ENCODE data around the gene SNRPD3. TPM values are rescaled to one million over a fixed set of nuclear protein-coding genes. Genes with fewer than 3 reads are reported as not detected.

Gene SNRPD3
- total RNA-seq, 2 donors from 2014 or later, result 71.4 to 142 TPM

DNA sequence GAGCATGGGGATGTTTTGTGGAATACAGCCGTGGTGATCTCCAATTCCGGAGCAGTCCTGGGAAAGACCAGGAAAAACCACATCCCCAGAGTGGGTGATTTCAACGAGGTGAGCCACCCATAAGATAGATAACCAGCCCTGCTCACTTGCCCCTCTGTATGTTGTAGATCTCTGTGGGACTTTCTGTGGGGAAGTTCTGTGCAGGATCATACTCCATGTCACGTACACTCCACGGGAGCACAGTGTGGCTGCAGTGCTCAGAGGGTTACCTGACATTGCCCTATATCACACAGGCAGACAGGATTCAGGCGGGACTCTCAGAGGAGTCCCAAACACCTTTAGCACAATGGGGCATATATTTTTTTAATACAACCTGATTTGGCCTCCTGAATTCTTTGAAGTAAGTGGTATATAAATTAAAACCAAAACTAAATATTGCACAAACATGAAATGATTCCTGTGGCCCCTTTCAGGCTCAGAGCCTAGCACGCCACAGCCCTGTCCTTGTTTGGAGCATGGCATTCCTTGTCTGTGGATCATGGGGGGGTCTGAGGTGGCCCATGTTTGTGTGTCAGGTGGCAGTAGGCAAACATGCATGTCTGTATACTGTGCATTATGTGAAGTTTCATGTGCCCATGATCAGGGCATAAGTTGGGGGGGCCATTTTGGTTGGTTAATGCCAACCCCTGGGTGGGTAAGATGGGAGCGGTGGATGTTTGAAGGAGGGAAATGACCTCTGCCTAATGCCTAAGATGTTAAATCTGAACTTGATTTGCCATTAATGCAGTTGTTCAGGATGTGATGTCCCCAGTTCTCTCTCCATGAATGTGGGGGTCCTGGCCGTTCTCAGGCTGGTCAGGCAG lies 42.2 kb upstream of the SNRPD3 start:
- Histone ChIP-seq H3K4me1 (peaks cover 14% of the 10 kb centered on the region), H3K4me3 (no peak overlapping the region), H3K27ac (no peak overlapping the region), H3K36me3 (no peaks in the 10 kb centered on the region), H3K9ac (ENCODE audit: low read depth in 2 of 2, low read length in 2 of 2) (no peak overlapping the region), H3K9me3 (no peaks in the 10 kb centered on the region), H3K27me3 (no peaks in the 10 kb centered on the region)
- TF ChIP-seq, protein P1, sequence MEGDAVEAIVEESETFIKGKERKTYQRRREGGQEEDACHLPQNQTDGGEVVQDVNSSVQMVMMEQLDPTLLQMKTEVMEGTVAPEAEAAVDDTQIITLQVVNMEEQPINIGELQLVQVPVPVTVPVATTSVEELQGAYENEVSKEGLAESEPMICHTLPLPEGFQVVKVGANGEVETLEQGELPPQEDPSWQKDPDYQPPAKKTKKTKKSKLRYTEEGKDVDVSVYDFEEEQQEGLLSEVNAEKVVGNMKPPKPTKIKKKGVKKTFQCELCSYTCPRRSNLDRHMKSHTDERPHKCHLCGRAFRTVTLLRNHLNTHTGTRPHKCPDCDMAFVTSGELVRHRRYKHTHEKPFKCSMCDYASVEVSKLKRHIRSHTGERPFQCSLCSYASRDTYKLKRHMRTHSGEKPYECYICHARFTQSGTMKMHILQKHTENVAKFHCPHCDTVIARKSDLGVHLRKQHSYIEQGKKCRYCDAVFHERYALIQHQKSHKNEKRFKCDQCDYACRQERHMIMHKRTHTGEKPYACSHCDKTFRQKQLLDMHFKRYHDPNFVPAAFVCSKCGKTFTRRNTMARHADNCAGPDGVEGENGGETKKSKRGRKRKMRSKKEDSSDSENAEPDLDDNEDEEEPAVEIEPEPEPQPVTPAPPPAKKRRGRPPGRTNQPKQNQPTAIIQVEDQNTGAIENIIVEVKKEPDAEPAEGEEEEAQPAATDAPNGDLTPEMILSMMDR (IDR thresholded peaks at IDR 0.05), result no peak
- intact Hi-C loops (cut with DNase I), result no loop called here
- DNase-seq, result no peak

- Histone ChIP-seq H3K27ac (no peak overlapping the region), H3K9me3 (no peaks in the 10 kb centered on the region), H3K36me3 (no peaks in the 10 kb centered on the region), H3K4me3 (no peak overlapping the region), H3K27me3 (no peaks in the 10 kb centered on the region), H3K4me1 (peaks cover 14% of the 10 kb centered on the region), H3K9ac (ENCODE audit: low read depth in 2 of 2, low read length in 2 of 2) (peak overlapping the region in 1 of 2 donors; percentile 29)
- TF ChIP-seq, protein P1 (IDR thresholded peaks at IDR 0.05), result no peak
- intact Hi-C loops (cut with DNase I), result no loop called here
- DNase-seq, result peak; percentile 59
Measured at GRCh38 chr22:24514241-24515026, 41.4 kb upstream of the SNRPD3 start.

- Histone ChIP-seq H3K9ac (ENCODE audit: low read depth in 2 of 2, low read length in 2 of 2) (no peak overlapping the region), H3K9me3 (no peaks in the 10 kb centered on the region), H3K4me1 (peaks cover 14% of the 10 kb centered on the region), H3K4me3 (no peak overlapping the region), H3K27ac (no peak overlapping the region), H3K27me3 (no peaks in the 10 kb centered on the region), H3K36me3 (no peaks in the 10 kb centered on the region)
- intact Hi-C loops (cut with DNase I), result no loop called here
- TF ChIP-seq, protein P1 (IDR thresholded peaks at IDR 0.05), result no peak
- DNase-seq, result no peak
Measured at GRCh38 chr22:24515027-24515338, 40.8 kb upstream of the SNRPD3 start.

GRCh38 chr22:24516301-24516737 lies 39.5 kb upstream of the SNRPD3 start:
- intact Hi-C loops (cut with DNase I), result no loop called here
- TF ChIP-seq, protein P1 (IDR thresholded peaks at IDR 0.05), result no peak
- H3K36me3 ChIP-seq, result no peaks in the 10 kb centered on the region
- H3K4me1 ChIP-seq, result peaks cover 4% of the 10 kb centered on the region
- no peaks in the 10 kb centered on the region for H3K9me3 ChIP-seq
- H3K27me3 ChIP-seq, result no peaks in the 10 kb centered on the region
- H3K27ac ChIP-seq, result no peak overlapping the region
- no peak overlapping the region for H3K4me3 ChIP-seq
- no peak for DNase-seq
- H3K9ac ChIP-seq (ENCODE audit: low read depth in 2 of 2, low read length in 2 of 2), result no peak overlapping the region

DNA sequence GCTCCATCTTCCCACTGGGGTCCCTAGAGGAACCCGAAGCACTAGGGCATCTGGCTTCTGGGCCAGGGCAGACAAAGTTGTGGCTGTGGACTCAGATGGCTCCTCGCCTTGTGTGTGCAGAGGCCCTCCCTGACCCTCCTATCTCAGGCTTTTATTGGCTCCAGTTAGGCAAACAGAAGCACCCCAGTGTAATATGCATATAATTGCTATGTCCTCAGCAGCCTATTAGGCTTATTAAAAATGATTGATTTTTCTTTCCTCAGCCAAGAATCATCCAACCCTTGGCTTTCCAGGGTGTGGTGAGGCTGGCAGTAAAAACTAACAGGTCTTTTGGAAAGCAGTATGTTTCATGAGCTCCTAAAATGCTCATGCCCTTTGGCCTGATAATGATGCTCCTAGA lies 38.4 kb upstream of the SNRPD3 start:
- Histone ChIP-seq H3K36me3 (no peaks in the 10 kb centered on the region), H3K27me3 (no peaks in the 10 kb centered on the region), H3K4me1 (peaks cover 4% of the 10 kb centered on the region), H3K9ac (ENCODE audit: low read depth in 2 of 2, low read length in 2 of 2) (no peak overlapping the region), H3K9me3 (no peaks in the 10 kb centered on the region), H3K4me3 (no peak overlapping the region), H3K27ac (no peak overlapping the region)
- DNase-seq, result no peak
- intact Hi-C loops (cut with DNase I), result no loop called here
- TF ChIP-seq, protein P1 (IDR thresholded peaks at IDR 0.05), result no peak

Measured in colonic mucosa (tissue), 4 donors.